Measurements from ENCODE around the gene KRT76. TPM values are rescaled to one million over a fixed set of nuclear protein-coding genes. Genes with fewer than 3 reads are reported as not detected.

The KRT76 gene
- total and polyA plus RNA-seq, 7 donors = not detected

DNA sequence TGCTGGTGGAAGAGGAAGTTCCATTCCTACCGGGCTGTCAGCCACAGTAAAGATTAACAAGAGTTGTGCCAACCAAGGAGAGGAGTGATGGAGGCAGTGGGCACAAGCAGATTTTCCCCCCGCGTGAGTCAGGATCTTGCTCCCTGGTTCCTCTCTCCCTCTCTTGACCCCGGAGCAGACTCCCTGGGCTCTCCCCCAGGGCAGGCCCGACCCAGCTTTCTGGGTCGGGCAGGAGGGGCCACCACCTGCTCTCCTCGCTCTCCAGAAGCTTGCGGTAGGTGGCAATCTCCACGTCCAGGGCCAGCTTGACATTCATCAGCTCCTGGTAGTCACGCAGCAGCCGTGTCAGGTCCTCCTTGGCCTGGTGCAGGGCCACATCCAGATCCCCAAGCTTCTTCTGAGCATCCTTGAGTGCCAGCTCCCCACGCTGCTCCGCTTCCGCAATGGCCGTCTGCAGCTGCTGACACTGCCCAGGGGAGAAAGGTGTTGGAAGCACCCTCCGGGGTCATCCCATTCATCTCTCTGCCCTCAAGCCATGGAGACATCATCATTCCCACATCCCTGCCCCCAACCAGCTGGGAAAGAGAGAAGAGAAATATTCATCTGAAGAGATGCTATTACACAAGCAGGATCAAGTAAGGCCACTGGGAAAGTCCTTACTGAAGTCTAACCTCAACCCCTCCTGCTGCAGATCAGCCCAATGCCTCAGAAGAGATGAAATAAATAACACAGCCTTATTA, 45.8 kb upstream of the KRT76 start:
- no peak overlapping the region for H3K27ac ChIP-seq
- H3K9me3 ChIP-seq = no peaks in the 10 kb centered on the region
- no peak for ATAC-seq
- H3K27me3 ChIP-seq (ENCODE audit: insufficient read depth in 3 of 3, low read length in 2 of 3) = peaks cover 0 to 53% (median 7%) of the 10 kb centered on the region in 3 donors
- H3K4me3 ChIP-seq = no peak overlapping the region
- 43 to 54% (median 45%) methylated on average over 16 of the region's 16 CpGs for WGBS, 3 donors
- no peak for DNase-seq
- no peaks in the 10 kb centered on the region for H3K4me1 ChIP-seq
- TF ChIP-seq, protein P1, sequence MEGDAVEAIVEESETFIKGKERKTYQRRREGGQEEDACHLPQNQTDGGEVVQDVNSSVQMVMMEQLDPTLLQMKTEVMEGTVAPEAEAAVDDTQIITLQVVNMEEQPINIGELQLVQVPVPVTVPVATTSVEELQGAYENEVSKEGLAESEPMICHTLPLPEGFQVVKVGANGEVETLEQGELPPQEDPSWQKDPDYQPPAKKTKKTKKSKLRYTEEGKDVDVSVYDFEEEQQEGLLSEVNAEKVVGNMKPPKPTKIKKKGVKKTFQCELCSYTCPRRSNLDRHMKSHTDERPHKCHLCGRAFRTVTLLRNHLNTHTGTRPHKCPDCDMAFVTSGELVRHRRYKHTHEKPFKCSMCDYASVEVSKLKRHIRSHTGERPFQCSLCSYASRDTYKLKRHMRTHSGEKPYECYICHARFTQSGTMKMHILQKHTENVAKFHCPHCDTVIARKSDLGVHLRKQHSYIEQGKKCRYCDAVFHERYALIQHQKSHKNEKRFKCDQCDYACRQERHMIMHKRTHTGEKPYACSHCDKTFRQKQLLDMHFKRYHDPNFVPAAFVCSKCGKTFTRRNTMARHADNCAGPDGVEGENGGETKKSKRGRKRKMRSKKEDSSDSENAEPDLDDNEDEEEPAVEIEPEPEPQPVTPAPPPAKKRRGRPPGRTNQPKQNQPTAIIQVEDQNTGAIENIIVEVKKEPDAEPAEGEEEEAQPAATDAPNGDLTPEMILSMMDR (IDR thresholded peaks at IDR 0.05) = no peak
- intact Hi-C loops (cut with DNase I) = no loop called here
- no peaks in the 10 kb centered on the region for H3K36me3 ChIP-seq (ENCODE audit: insufficient read depth in 1 of 2, low read depth in 1 of 2)

DNA sequence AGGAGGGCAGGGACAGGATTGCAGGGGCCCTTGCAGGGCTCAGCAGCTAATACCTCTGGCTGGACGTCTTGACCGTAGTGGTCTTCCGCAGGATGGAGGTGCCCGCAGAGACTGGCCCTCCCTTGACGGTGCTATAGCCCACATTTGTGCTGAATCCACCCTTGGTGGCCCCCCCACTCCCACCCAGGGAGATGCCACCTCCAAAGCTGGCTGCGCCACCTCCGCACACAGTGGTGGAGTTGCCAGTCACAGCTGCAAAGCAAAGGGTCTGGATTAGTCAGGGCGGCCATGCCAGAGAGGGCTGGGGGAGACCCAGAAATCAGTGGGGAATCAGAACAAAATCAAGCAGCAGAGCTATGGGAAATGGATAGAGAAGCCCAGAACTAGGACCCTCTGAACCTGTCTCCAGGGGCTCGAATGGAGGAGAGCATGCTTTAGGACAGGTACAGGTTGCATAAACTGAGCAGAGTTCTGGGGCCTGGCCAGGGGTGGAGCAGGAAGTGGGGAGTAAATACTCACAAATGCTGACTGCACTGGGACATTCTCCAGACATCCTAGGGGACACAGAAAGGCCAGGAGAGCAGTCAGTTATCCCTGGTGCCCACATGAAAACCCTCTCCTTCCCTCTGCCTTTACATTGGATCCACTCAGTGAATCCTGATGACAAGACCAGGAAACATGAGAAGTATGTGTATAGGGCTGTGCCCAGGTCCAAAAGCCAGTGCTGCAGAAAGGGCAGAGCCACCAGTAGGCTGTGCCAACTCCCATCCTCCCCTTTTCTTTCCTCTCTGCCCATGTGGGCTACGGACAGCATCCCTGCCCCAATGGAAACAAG, 44.9 kb upstream of the KRT76 start:
- 46 to 57% (median 52%) methylated on average over 10 of the region's 10 CpGs for WGBS, 3 donors
- TF ChIP-seq, protein P1 (IDR thresholded peaks at IDR 0.05) = no peak
- Histone ChIP-seq H3K4me1 (no peaks in the 10 kb centered on the region), H3K4me3 (no peak overlapping the region), H3K9me3 (no peaks in the 10 kb centered on the region), H3K36me3 (ENCODE audit: insufficient read depth in 1 of 2, low read depth in 1 of 2) (no peaks in the 10 kb centered on the region), H3K27ac (no peak overlapping the region), H3K27me3 (ENCODE audit: insufficient read depth in 3 of 3, low read length in 2 of 3) (peaks cover 0 to 58% (median 9%) of the 10 kb centered on the region in 3 donors)
- ATAC-seq (no peak), DNase-seq (no peak)
- intact Hi-C loops (cut with DNase I) = no loop called here

DNA sequence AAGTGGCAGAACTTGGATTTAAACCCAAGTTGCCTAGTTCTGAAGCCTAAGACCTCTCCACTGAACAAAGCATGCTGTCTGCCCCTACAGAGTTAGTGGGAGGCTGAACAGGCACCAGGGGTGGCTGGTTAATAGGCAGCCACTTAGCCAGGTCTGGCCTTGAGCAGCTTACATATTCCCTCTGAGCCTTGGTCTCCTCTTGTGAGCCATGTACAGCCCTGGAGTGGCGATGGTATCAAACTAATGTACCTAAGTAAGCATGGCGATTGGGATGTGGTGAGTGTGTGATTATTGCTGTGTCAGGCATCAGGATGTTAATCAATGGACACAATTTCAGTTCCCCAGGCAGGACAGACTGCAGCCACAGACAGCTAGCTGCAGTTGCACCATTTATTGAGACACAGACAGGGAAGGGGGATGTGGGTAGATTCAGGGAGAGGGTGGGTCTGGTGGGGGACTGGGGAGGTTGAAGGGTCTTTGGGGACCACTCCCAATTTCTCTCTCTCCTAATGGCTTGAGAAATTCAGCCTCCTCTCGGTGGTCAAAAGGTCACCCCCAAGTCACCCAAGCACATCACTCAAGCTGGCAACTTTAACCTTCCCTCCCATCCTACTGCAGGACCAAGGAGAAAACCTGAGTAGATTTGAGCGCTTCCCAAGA, 44.1 kb upstream of the KRT76 start:
- no peak for ATAC-seq
- TF ChIP-seq, protein P1 (IDR thresholded peaks at IDR 0.05) = no peak

DNA sequence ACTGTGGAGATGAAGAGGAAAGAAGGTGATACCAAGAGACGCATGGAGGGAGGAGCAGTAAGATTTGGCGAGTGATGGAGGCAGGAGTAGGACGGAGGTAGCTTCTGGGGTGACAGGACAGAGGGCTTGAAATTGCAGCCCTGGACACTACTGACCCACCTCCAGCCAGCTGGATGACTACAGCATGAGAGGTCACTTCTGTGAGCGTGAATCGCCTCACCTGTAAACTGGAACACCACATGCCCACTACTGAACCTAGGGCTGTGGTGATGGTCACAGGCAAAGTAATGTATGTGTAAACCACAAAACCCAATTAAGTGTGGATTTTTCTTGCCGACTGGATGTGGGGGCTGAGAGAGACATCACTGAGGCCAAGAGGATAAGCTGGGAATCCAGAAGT, 43.4 kb upstream of the KRT76 start:
- intact Hi-C loops (cut with DNase I) = no loop called here
- no peak overlapping the region for H3K4me3 ChIP-seq
- 84 to 90% (median 86%) methylated on average over 6 of the region's 6 CpGs for WGBS, 3 donors
- peaks cover 0 to 58% (median 9%) of the 10 kb centered on the region in 3 donors for H3K27me3 ChIP-seq (ENCODE audit: insufficient read depth in 3 of 3, low read length in 2 of 3)
- no peaks in the 10 kb centered on the region for H3K9me3 ChIP-seq
- TF ChIP-seq, protein P1 (IDR thresholded peaks at IDR 0.05) = no peak
- ATAC-seq (no peak), DNase-seq (no peak)
- no peaks in the 10 kb centered on the region for H3K36me3 ChIP-seq (ENCODE audit: insufficient read depth in 1 of 2, low read depth in 1 of 2)
- H3K4me1 ChIP-seq = no peaks in the 10 kb centered on the region
- H3K27ac ChIP-seq = no peak overlapping the region

More for the DNA sequence above, 44.1 kb upstream of the KRT76 start:
- WGBS, 3 donors = 79 to 81% (median 81%) methylated on average over 4 of the region's 4 CpGs
- H3K4me1 ChIP-seq = no peaks in the 10 kb centered on the region
- no peaks in the 10 kb centered on the region for H3K9me3 ChIP-seq
- H3K27me3 ChIP-seq (ENCODE audit: insufficient read depth in 3 of 3, low read length in 2 of 3) = peaks cover 0 to 58% (median 9%) of the 10 kb centered on the region in 3 donors
- no peaks in the 10 kb centered on the region for H3K36me3 ChIP-seq (ENCODE audit: insufficient read depth in 1 of 2, low read depth in 1 of 2)
- H3K27ac ChIP-seq = no peak overlapping the region
- no peak for DNase-seq
- intact Hi-C loops (cut with DNase I) = no loop called here
- H3K4me3 ChIP-seq = no peak overlapping the region
